ENCODE measurements around the gene MRPL39.

Gene MRPL39

DNA sequence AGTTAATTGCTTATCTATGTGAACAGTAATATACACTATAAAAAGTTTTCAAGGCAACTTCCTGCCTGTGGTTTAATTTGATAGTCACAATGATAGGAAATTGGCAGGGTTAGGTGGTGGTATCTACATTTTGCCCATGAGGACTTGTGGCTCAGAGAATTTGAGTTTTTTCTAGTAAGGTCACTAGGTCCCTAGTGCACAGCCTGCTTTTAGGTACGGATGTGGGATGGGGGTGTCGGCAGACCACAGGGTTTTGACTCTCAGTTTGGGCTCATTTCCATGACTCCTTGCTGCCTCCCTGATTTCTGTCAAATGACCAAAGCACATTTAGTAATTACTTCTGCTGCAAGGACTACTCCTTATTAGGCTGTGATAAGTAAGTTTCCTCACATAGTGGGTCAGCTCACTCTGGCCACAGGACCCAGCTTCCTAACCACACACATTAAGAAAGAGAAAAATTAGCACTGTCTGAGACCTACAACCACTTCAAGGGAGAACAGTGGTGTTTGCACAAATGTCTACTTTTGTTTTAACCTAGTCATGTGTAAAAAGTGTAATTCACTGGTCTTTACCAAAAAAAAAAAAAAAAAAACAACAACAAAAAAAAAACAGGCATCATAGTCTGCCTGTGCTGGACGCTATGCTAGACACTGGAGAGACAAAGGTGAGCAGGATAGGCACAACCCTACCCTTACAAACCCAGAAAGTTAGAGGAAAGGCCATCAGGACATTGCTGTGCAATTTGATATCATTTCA is 43.7 kb downstream of the MRPL39 start:
- peak overlapping the region; percentile 98 for H3K4me3 ChIP-seq (ENCODE audit: low read depth, low read length)
- TF ChIP-seq, protein P1, sequence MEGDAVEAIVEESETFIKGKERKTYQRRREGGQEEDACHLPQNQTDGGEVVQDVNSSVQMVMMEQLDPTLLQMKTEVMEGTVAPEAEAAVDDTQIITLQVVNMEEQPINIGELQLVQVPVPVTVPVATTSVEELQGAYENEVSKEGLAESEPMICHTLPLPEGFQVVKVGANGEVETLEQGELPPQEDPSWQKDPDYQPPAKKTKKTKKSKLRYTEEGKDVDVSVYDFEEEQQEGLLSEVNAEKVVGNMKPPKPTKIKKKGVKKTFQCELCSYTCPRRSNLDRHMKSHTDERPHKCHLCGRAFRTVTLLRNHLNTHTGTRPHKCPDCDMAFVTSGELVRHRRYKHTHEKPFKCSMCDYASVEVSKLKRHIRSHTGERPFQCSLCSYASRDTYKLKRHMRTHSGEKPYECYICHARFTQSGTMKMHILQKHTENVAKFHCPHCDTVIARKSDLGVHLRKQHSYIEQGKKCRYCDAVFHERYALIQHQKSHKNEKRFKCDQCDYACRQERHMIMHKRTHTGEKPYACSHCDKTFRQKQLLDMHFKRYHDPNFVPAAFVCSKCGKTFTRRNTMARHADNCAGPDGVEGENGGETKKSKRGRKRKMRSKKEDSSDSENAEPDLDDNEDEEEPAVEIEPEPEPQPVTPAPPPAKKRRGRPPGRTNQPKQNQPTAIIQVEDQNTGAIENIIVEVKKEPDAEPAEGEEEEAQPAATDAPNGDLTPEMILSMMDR (IDR thresholded peaks at IDR 0.05; ENCODE audit: borderline replicate concordance, insufficient read depth, low read depth, low read length): no peak

DNA sequence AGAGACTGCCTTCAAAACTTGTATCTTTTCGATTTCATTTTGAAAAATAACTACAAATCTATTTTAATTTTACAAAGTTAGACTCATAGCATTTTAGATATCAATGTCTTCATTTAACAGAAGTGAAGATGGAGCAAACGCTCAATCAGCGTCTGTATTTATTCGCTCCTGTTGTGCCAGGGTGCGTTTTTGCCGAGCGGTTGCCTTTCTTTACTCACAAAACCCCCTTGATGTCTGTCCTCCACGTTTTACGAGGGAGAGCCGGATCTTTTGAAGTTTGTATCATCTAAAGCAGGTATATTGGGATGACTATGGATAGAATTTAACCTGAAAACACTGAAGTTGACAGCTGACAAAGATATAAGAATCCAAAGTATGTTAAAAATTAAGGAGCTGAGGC is 44.6 kb downstream of the MRPL39 start:
- TF ChIP-seq, protein P1 (IDR thresholded peaks at IDR 0.05; ENCODE audit: borderline replicate concordance, insufficient read depth, low read depth, low read length): no peak
- H3K4me3 ChIP-seq (ENCODE audit: low read depth, low read length): peak overlapping the region; percentile 98

DNA sequence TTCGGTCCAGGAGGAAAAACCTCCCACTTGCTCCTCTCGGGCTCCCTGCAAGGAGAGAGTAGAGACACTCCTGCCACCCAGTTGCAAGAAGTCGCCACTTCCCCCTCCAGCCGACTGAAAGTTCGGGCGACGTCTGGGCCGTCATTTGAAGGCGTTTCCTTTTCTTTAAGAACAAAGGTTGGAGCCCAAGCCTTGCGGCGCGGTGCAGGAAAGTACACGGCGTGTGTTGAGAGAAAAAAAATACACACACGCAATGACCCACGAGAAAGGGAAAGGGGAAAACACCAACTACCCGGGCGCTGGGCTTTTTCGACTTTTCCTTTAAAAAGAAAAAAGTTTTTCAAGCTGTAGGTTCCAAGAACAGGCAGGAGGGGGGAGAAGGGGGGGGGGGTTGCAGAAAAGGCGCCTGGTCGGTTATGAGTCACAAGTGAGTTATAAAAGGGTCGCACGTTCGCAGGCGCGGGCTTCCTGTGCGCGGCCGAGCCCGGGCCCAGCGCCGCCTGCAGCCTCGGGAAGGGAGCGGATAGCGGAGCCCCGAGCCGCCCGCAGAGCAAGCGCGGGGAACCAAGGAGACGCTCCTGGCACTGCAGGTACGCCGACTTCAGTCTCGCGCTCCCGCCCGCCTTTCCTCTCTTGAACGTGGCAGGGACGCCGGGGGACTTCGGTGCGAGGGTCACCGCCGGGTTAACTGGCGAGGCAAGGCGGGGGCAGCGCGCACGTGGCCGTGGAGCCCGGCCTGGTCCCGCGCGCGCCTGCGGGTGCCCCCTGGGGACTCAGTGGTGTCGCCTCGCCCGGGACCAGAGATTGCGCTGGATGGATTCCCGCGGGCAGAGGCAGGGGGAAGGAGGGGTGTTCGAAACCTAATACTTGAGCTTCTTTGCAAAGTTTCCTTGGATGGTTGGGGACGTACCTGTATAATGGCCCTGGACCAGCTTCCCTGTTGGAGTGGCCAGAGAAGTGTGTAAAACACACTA is 45.3 kb downstream of the MRPL39 start:
- TF ChIP-seq, protein P1 (IDR thresholded peaks at IDR 0.05; ENCODE audit: borderline replicate concordance, insufficient read depth, low read depth, low read length): peak; percentile 32; the same call in 1 of the 2 replicates
- H3K4me3 ChIP-seq (ENCODE audit: low read depth, low read length): peak overlapping the region; percentile 98

DNA sequence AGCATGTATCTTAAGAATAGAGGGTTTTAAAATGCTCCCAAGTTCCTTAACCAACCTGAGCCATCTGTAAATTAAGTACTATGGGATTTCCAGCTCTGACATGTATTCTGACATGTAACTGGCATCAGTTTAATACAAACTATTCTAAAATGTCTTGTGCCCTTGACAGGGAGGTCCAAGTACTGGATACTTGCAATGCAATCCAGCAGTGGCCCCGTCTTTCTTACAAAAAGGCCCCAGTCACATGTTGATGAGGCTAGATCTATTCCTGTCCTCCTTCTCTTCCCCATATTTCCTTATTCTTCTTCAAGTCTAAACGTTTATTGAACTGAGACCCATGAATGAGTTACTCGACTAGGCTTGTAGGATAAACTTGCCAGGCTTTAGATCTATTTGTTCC is 46.4 kb downstream of the MRPL39 start:
- TF ChIP-seq, protein P1 (IDR thresholded peaks at IDR 0.05; ENCODE audit: borderline replicate concordance, insufficient read depth, low read depth, low read length): no peak
- peak overlapping the region; percentile 98 for H3K4me3 ChIP-seq (ENCODE audit: low read depth, low read length)

DNA sequence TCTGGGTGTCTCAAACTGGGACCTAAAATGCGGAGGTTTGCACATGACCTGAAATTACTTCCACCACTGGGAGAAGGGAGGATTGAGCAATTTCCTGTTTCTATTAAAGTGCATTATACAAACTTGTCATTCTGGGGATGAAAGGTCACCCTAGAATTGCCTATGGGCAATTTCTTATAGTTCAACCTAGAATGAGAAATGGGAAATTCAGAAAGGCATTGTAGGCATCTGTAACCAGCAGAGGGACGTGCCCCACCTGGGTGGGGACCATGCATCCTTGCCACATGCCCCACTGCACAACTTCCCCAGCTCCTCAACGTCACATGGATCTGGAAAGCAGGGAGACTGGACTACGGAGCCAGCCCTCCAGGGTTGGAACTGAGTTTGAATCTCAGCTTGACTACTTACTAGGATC is 47.0 kb downstream of the MRPL39 start:
- peak overlapping the region; percentile 98 for H3K4me3 ChIP-seq (ENCODE audit: low read depth, low read length)
- TF ChIP-seq, protein P1 (IDR thresholded peaks at IDR 0.05; ENCODE audit: borderline replicate concordance, insufficient read depth, low read depth, low read length): 0 out of 2 replicates have a peak, but pooled peaks have one; percentile 0

DNA sequence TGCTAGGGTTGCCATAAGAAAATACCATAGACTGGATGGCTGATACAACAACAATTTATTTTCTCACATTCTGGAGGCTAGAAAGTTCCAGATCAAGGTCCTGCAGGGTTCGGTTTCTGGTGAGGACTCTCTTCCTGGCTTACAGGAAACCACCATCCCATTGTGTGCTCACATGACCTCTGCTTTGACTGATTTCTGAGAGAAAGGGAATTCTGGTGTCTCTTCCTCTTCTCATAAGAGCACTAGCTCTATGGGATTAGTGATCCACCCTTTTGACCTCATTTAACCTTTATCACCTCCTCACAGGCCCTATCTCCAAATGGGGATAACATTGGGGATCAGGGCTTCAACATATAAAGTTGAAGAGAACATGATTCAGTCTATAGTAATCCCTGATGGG is 47.5 kb downstream of the MRPL39 start:
- no peak overlapping the region for H3K4me3 ChIP-seq (ENCODE audit: low read depth, low read length)

More for the DNA sequence above, 47.5 kb downstream of the MRPL39 start:
- TF ChIP-seq, protein P1 (IDR thresholded peaks at IDR 0.05; ENCODE audit: borderline replicate concordance, insufficient read depth, low read depth, low read length): no peak

Measured in GM12875 (cell line).